ENCODE data around the gene ATG14.
"Not testable (repeated sequence)": the region's sequence is repeated elsewhere in the genome, so short reads cannot be mapped to it uniquely, and the experiment has no call there.

Gene ATG14

GRCh38 chr14:55384536-55384935 lies 27.1 kb downstream of the ATG14 start:
- no peak overlapping the region for H3K4me3 ChIP-seq (ENCODE audit: control insufficient read depth, low read depth, low read length)

GRCh38 chr14:55383541-55384140 lies 28.0 kb downstream of the ATG14 start:
- TF ChIP-seq, protein P1, sequence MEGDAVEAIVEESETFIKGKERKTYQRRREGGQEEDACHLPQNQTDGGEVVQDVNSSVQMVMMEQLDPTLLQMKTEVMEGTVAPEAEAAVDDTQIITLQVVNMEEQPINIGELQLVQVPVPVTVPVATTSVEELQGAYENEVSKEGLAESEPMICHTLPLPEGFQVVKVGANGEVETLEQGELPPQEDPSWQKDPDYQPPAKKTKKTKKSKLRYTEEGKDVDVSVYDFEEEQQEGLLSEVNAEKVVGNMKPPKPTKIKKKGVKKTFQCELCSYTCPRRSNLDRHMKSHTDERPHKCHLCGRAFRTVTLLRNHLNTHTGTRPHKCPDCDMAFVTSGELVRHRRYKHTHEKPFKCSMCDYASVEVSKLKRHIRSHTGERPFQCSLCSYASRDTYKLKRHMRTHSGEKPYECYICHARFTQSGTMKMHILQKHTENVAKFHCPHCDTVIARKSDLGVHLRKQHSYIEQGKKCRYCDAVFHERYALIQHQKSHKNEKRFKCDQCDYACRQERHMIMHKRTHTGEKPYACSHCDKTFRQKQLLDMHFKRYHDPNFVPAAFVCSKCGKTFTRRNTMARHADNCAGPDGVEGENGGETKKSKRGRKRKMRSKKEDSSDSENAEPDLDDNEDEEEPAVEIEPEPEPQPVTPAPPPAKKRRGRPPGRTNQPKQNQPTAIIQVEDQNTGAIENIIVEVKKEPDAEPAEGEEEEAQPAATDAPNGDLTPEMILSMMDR (conservative IDR thresholded peaks at IDR 0.05; ENCODE audit: control insufficient read depth, insufficient read depth, low read depth, low read length), result no peak
- DNase-seq (ENCODE audit: low read depth), result no peak
- H3K4me3 ChIP-seq (ENCODE audit: control insufficient read depth, low read depth, low read length), result no peak overlapping the region

More at GRCh38 chr14:55384536-55384935, 27.1 kb downstream of the ATG14 start:
- TF ChIP-seq, protein P1 (conservative IDR thresholded peaks at IDR 0.05; ENCODE audit: control insufficient read depth, insufficient read depth, low read depth, low read length), result no peak
- no peak for DNase-seq (ENCODE audit: low read depth)

GRCh38 chr14:55383056-55383466 lies 28.6 kb downstream of the ATG14 start:
- not testable (repeated sequence) for H3K4me3 ChIP-seq (ENCODE audit: control insufficient read depth, low read depth, low read length)
- DNase-seq (ENCODE audit: low read depth), result peak; percentile 37

DNA sequence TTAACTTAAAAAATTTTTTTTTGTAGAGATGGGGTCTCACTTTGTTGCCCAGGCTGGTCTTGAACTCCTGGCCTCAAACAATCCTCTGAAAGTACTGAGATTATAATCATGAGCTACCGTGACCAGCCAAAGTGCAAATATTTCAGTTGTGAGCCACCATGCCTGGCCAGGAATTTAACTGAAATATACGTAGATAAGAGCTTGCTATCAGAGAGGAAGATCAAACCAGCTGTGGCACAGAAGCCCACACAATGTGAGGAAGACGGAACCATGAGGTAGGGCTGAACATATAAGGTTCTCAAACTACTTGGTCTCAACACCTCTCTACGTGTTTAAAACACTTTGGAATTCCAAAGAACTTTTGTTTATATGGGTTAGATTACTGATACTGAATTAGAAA lies 29.1 kb downstream of the ATG14 start:
- H3K4me3 ChIP-seq (ENCODE audit: control insufficient read depth, low read depth, low read length), result no peak overlapping the region
- TF ChIP-seq, protein P1 (conservative IDR thresholded peaks at IDR 0.05; ENCODE audit: control insufficient read depth, insufficient read depth, low read depth, low read length), result no peak
- no peak for DNase-seq (ENCODE audit: low read depth)

DNA sequence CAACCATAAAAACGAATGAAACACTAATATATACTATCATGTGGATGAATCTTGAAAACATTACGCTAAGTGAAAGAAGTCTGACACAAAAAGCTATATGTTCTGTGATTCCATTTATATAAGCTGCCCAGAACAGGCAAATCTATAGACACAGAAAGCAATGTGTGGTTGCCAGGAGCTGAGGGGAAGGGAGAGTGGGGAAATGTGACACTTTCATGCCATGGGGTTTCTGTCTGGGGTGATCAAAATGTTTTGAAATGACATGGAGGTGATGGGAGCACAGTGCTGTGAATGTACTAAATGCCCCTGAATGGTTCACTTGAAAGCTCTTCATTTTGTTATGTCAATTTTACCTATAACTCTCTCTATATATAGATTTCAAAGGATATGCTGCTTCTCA lies 30.1 kb downstream of the ATG14 start:
- no peak for DNase-seq (ENCODE audit: low read depth)
- TF ChIP-seq, protein P1 (conservative IDR thresholded peaks at IDR 0.05; ENCODE audit: control insufficient read depth, insufficient read depth, low read depth, low read length), result no peak
- H3K4me3 ChIP-seq (ENCODE audit: control insufficient read depth, low read depth, low read length), result no peak overlapping the region

GRCh38 chr14:55381040-55381439 lies 30.6 kb downstream of the ATG14 start:
- TF ChIP-seq, protein P1 (conservative IDR thresholded peaks at IDR 0.05; ENCODE audit: control insufficient read depth, insufficient read depth, low read depth, low read length), result no peak
- no peak for DNase-seq (ENCODE audit: low read depth)
- H3K4me3 ChIP-seq (ENCODE audit: control insufficient read depth, low read depth, low read length), result no peak overlapping the region

DNA sequence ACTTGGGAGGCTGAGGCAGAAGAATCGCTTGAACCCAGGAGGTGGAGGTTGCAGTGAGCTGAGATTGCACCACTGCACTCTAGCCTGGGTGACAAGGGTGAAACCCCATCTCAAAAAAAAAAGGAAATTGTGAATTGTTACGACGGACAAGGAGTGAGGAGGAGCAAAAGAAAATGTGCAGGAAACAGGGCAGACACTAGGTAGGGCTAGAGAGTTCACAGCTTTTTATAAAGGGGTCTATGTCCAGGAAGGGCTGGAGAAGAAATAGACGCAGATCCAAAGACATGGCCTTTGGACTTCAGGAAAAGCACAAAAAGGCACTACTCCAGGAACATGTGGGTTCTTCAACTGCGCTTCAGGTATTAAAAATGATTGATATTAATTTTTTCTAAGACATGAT lies 34.4 kb downstream of the ATG14 start:
- H3K4me3 ChIP-seq (ENCODE audit: control insufficient read depth, low read depth, low read length), result no peak overlapping the region
- DNase-seq (ENCODE audit: low read depth), result no peak
- TF ChIP-seq, protein P1 (conservative IDR thresholded peaks at IDR 0.05; ENCODE audit: control insufficient read depth, insufficient read depth, low read depth, low read length), result peak; percentile 20
